HG03064 (cell line): ENCODE measurements around the gene CACNA1E.

Experiments
- ATAC-seq: cut with Tn5 transposase; IDR thresholded peaks from one replicate; pipeline ENCODE4 v1.9.1; 2021; ENCODE audit warnings: low read depth; ENCODE audit not compliant: unreplicated experiment

The CACNA1E gene

GRCh38 chr1:181626279-181626938 lies 143.1 kb downstream of the CACNA1E start:
- no peak for ATAC-seq

DNA sequence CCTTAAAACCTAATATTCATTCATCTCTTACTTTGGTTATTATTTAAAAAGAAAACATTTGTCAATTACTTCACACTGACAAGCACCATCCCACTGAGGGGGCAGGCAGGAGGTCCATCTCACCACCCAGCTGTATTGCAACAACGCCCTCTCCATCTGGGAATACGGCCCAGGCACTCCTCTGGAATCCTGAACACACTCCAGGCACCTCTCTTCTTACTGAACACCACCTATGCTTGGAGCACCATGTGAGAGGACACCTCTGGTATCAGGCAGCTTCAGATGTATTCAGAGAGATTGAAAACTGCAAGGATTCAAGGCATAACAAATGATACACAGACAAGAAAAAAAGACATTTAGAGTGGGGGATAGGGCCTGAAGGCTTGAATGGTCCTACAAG lies 147.1 kb downstream of the CACNA1E start:
- ATAC-seq: no peak

GRCh38 chr1:181630838-181631237 lies 147.5 kb downstream of the CACNA1E start:
- no peak for ATAC-seq

- no peak for ATAC-seq
Measured at GRCh38 chr1:181632492-181632891, 149.2 kb downstream of the CACNA1E start.

DNA sequence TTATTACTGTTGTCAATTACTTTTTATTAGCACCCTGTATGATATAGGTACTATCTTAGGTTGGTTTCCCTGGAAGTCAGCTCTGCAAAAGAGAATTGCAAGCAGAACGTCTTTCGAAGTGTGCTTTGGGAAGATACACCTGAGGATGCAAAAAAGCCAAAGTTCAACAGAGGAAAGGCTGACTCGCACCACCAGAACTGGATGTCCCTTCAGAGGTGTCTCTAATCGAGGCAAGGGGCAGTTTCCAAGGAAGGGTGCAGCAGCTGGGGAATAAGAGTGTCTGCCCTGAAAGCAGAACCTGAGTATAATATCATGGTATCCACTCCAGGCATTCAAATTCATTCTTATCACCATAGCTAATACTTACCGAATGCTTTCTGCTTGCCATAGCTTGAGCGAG lies 149.6 kb downstream of the CACNA1E start:
- ATAC-seq: no peak

GRCh38 chr1:181635110-181635509 lies 151.8 kb downstream of the CACNA1E start:
- no peak for ATAC-seq

DNA sequence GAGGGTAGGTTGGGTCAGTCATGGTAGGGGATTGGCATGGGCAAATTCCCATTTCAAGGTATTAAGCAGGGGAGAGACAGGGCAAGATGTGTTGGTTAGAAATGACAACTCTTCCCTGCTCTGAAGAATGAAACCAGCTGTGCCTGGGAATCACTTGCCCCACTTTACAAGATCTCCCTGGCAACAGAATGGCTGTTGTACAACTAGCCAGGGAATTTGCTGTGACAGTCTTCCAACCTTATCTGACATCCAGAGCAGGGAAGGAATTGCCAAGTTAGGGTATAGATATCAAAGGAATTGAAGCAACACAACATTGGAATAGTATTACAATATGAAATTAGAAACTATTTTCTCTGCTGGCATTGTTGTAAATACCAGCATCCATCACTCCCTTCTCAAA lies 154.7 kb downstream of the CACNA1E start:
- ATAC-seq: no peak

DNA sequence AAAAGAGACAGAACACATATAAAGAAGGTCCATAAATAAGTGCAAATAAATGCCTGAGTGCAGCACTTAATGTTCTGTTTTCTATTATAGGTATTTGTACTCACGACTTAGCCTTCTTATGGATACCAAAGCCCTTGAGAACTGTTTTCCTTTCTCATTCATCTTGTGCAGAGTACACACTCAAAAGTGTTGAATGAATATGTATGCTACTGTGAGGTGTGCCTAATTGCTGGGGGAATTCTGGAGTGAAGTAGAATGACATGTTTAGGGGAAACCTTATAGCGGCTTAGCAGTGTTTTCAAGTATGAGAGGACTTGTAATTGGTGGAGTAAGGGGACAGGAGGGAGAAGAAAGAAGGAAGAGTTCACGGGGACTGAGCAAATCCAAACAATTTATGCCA lies 157.6 kb downstream of the CACNA1E start:
- no peak for ATAC-seq

DNA sequence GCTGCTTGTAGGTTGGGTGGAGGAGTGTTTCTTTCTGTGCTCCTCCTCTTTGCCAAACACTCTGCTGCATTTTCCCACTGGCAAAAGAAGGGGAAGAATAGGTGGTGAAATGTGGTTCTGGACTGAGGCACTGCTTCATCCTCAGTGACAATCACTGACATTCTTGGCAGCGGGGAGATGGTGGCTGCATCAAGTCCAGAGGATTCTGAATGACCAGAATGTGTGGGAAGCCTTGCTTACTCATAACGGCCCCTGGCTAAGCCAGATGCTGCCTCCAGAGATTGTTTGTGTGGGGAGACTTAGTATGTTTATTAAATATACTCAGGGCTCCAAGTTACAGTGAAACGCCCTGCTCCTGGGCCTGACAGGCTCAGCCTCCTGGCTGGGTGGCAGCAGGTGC lies 160.3 kb downstream of the CACNA1E start:
- no peak for ATAC-seq

GRCh38 chr1:181645171-181645570 lies 161.9 kb downstream of the CACNA1E start:
- no peak for ATAC-seq

GRCh38 chr1:181646710-181647109 lies 163.4 kb downstream of the CACNA1E start:
- ATAC-seq: no peak

DNA sequence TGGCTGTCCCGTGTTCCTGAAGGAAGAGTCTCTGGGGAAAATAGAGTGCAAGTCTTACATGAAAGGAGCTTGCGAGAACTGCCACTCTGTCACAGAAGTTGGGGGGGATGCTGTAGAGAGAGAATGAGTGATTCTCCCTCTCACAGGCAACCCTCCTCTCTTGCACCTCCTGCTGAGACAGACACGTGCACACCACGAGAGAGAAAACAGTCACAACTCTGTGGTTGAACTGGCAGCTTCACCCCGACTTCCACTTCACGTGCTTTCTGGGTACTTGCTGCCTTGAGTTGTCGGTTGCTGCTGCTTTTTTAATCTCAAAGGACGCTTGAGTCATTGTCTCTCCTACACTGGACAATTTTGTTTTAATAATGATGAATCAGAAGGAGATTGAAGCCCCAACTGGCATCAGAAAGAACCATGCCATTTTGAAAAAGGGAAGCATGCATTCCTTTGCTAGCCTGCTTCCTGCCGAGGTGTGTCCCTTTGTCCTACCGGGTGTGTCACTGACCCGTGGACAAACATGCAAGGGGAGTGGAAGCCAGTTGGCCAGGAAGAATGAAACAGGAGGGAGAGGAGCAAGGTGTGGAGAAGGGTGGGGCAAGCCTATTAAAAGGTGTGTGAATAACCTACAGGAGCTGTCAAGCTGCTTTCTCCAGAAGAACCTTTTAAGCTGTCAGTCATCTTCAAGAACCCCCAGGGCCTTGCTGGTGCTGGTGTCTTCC lies 164.2 kb downstream of the CACNA1E start:
- ATAC-seq: no peak

DNA sequence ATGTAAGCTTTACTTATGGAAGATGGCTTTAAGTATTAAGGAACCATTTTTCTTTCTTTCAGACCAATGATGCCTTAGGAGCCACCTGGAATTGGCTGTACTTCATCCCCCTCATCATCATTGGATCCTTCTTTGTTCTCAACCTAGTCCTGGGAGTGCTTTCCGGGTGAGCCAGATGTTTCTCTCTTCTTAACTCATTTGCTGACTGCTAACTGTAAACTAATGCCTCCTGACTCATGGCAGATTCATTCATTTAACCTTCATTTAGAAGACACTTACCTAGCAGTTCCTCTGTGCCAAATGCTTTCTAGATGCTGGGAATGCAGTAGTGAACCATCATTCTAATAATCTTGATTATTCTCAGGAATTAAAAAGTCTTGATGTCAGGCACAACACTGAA lies 168.0 kb downstream of the CACNA1E start:
- ATAC-seq: no peak

DNA sequence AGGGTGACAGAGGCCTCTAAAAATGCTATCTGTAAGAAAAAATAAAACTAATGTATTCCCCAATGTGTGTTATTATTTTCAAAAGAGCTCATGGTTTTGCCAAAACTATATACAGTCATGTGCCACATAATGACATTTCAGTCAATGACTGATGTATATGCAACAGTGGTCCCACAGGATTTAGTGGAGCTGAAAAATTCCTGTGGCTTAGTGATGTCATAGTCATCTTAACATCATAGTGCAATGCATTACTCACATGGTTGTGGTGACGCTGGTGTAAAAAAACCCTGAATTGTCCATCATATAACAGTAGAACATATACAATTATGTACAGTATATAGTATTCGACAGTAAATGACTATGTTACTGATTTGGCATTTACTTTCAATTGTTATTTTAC lies 172.4 kb downstream of the CACNA1E start:
- no peak for ATAC-seq

GRCh38 chr1:181656491-181656890 lies 173.2 kb downstream of the CACNA1E start:
- ATAC-seq: no peak

DNA sequence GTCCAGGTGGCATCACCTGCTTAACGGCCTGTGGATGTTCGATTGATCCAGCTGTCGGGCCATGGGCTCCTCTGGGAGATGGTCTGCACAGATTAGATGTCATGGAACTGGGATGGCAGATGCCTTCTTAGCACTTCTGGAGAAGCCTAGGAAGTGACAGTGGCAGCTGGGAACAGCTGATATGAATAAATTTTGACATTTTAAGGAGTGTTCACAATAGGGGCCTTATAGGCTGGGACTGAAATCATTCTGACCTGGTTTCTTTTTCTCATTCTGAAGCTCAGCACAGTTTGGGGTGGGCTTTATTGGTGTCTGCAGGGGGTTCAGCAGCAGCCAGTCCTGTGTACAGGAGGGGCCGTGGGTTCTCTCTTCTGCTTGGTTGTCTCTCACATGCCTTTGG lies 175.3 kb downstream of the CACNA1E start:
- ATAC-seq: no peak

GRCh38 chr1:181659321-181659957 lies 176.1 kb downstream of the CACNA1E start:
- ATAC-seq: no peak

DNA sequence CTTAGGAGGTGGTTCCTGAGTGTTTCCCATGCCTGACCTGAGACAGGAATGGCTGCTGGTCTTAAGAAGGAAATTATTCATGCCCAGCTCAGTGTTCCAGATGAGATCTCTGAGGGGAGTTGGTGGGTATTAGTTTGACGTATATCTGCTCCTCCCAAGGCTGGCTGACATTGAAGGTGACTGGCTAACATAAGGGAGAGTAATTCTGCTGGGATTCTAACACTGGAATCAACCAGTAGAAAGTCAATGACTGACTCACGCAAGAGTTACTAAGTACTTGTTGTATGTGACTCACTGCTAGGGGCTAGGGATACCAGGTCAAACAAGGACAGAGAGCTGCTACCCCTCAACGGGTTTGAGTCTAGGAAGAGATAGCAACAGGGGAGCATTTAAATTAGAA lies 177.3 kb downstream of the CACNA1E start:
- no peak for ATAC-seq

GRCh38 chr1:181661569-181661968 lies 178.3 kb downstream of the CACNA1E start:
- no peak for ATAC-seq

GRCh38 chr1:181662606-181663005 lies 179.3 kb downstream of the CACNA1E start:
- ATAC-seq: no peak

GRCh38 chr1:181664543-181664942 lies 181.2 kb downstream of the CACNA1E start:
- ATAC-seq: no peak

DNA sequence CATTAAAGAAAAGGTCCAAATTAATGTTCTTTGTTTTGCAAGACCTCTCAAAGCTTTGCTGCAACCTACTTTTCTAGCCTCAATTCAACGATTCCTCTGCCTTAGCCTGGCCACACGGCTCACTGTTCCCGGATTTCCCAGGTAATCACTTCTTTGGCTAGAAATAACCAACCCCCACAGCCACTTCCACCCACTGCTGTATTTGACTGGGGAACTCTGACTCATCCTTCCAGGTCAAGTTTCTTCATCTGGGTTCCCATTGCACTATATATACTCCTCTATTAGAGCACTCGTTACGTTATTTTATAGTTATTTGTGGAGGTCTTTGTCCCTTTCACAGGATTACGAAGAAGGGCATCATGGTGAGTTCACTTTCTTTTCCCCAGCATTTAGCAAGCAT lies 185.9 kb downstream of the CACNA1E start:
- no peak for ATAC-seq
